ENCODE data around the gene MISP3.

MISP3 gene

GRCh38 chr19:14116918-14117578 is 44.5 kb downstream of the MISP3 start:
- H3K79me2 ChIP-seq (ENCODE audit: insufficient read depth, low read length) = no peaks in the 10 kb centered on the region

DNA sequence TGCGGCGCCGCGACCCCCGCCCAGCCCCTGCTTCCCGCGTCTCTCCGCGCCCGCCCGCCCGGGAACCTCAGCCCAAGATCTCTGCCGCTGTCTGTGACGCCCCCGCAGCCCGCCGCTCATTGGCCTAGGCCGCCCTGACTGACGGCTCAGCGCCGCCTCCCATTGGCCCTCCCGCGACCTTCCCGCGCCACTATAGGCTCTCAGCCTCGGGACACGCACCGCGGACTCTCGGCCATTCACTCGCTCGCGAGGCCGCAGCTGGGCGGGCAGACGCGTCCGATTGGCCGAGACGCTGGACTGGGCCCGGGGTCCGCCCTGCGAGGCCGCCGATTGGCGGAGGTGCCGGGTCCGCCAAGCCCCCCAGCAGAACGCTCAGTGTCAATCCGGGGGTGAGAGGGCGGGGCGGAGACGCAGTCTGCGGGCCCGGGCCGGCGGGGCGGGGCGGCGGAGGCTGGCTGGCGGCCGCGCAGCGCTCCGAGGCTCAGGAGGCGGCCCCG is 45.1 kb downstream of the MISP3 start, which contains the start of gene PRKACA:
PRKACA (minus strand) TSS at position 95 of the 497 bp plus-strand sequence. CDS start 215 bp downstream, outside the sequence.
- Histone ChIP-seq H3K27ac (ENCODE audit: low read depth, low read length, poor library complexity, severe bottlenecking) (peak within 1 kb of the TSS; percentile 63), H3K36me3 (ENCODE audit: insufficient read depth, low read length) (peaks cover 3% of the 10 kb centered on the region; the same call in 1 of the 2 replicates), H3K9me2 (ENCODE audit: low read depth, low read length) (no peaks in the 10 kb centered on the region), H3K4me1 (ENCODE audit: insufficient read depth, low read length, severe bottlenecking) (peaks cover 48% of the 10 kb centered on the region), H3K4me2 (ENCODE audit: low read length) (peak within 1 kb of the TSS; percentile 96), H3K9ac (ENCODE audit: low read length) (peak within 1 kb of the TSS; percentile 80), H4K20me1 (ENCODE audit: insufficient read depth, low read length) (no peaks in the 10 kb centered on the region), H2AFZ (ENCODE audit: low read length) (no peak within 1 kb of the TSS), H3K79me2 (ENCODE audit: insufficient read depth, low read length) (no peaks in the 10 kb centered on the region), H3F3A (ENCODE audit: insufficient read depth, low read length) (0 out of 2 replicates have a peak, but pooled peaks cover 4% of the 10 kb centered on the region), H3K27me3 (ENCODE audit: insufficient read depth, low read length) (no peaks in the 10 kb centered on the region), H3K4me3 (ENCODE audit: low read depth, low read length, poor library complexity, severe bottlenecking) (peak within 1 kb of the TSS; percentile 88), H3K9me3 (ENCODE audit: low read length) (no peaks in the 10 kb centered on the region)
- TF ChIP-seq, protein P1, sequence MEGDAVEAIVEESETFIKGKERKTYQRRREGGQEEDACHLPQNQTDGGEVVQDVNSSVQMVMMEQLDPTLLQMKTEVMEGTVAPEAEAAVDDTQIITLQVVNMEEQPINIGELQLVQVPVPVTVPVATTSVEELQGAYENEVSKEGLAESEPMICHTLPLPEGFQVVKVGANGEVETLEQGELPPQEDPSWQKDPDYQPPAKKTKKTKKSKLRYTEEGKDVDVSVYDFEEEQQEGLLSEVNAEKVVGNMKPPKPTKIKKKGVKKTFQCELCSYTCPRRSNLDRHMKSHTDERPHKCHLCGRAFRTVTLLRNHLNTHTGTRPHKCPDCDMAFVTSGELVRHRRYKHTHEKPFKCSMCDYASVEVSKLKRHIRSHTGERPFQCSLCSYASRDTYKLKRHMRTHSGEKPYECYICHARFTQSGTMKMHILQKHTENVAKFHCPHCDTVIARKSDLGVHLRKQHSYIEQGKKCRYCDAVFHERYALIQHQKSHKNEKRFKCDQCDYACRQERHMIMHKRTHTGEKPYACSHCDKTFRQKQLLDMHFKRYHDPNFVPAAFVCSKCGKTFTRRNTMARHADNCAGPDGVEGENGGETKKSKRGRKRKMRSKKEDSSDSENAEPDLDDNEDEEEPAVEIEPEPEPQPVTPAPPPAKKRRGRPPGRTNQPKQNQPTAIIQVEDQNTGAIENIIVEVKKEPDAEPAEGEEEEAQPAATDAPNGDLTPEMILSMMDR (IDR thresholded peaks at IDR 0.05; ENCODE audit: low read length) = no peak
- no peak for TF ChIP-seq EZH2 (IDR thresholded peaks at IDR 0.05; ENCODE audit: borderline replicate concordance, low read length)

More at GRCh38 chr19:14116918-14117578, 44.5 kb downstream of the MISP3 start:
- Histone ChIP-seq H3K9me3 (ENCODE audit: low read length) (no peaks in the 10 kb centered on the region), H3K36me3 (ENCODE audit: insufficient read depth, low read length) (no peaks in the 10 kb centered on the region), H3K4me3 (ENCODE audit: low read depth, low read length, poor library complexity, severe bottlenecking) (peak overlapping the region; percentile 88), H3K9me2 (ENCODE audit: low read depth, low read length) (no peaks in the 10 kb centered on the region), H3K27ac (ENCODE audit: low read depth, low read length, poor library complexity, severe bottlenecking) (no peak overlapping the region), H3K9ac (ENCODE audit: low read length) (peak overlapping the region; percentile 80), H3K4me1 (ENCODE audit: insufficient read depth, low read length, severe bottlenecking) (peaks cover 51% of the 10 kb centered on the region), H3F3A (ENCODE audit: insufficient read depth, low read length) (0 out of 2 replicates have a peak, but pooled peaks cover 4% of the 10 kb centered on the region), H3K4me2 (ENCODE audit: low read length) (peak overlapping the region; percentile 96), H2AFZ (ENCODE audit: low read length) (no peak overlapping the region), H4K20me1 (ENCODE audit: insufficient read depth, low read length) (no peaks in the 10 kb centered on the region), H3K27me3 (ENCODE audit: insufficient read depth, low read length) (no peaks in the 10 kb centered on the region)
- no peak for TF ChIP-seq EZH2 (IDR thresholded peaks at IDR 0.05; ENCODE audit: borderline replicate concordance, low read length)
- TF ChIP-seq, protein P1 (IDR thresholded peaks at IDR 0.05; ENCODE audit: low read length) = no peak

DNA sequence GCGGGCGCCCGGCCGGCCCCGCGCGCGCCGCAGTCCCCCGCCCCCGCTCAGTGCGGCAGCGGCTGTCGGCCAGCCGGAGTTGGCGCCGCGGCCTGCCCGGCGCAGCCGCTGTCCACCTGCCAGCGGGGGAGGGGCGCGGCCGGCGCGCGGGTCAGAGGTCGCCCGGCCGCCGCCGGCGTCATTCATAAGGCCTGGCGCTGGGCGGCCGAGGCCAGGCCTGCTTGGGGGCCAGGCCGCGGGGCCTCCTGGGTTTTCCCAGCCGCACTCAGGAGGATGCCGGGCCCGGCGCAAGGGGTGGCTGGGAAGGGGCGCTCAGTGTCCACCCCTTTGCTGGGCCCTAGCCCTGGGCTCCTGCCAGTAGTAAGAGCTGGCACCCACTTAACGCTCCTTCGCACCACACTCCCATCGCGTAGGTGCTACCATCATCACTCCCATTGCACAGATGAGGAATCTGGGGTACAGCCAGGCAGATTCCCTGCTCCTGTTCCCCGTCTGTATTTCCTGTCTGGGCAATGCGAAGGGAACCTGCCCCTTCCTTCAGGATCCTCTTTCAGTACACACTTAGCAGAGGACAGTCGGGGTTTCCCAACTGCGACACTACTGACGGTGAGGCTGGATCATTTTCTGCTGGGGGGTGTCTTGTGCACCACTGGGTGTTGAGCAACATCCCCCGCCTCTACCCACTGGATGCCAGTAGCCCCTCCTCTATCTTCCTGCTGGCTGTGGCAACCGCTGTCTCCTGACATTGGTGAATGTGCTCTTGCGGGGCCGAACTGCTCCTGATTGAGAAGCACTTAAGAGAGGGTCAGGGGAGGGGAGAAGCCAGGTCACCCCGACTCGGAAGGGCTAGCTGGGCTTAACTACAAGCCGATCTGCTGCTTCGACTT is 45.8 kb downstream of the MISP3 start:
- no peak overlapping the region for H2AFZ ChIP-seq (ENCODE audit: low read length)
- peak overlapping the region; percentile 63 for H3K27ac ChIP-seq (ENCODE audit: low read depth, low read length, poor library complexity, severe bottlenecking)

More for the DNA sequence above, 45.8 kb downstream of the MISP3 start:
- Histone ChIP-seq H4K20me1 (ENCODE audit: insufficient read depth, low read length) (no peaks in the 10 kb centered on the region), H3K9me3 (ENCODE audit: low read length) (no peaks in the 10 kb centered on the region), H3K4me1 (ENCODE audit: insufficient read depth, low read length, severe bottlenecking) (peaks cover 41% of the 10 kb centered on the region), H3K9ac (ENCODE audit: low read length) (peak overlapping the region; percentile 75), H3K79me2 (ENCODE audit: insufficient read depth, low read length) (no peaks in the 10 kb centered on the region), H3K36me3 (ENCODE audit: insufficient read depth, low read length) (peaks cover 6% of the 10 kb centered on the region; the same call in 1 of the 2 replicates), H3F3A (ENCODE audit: insufficient read depth, low read length) (0 out of 2 replicates have a peak, but pooled peaks cover 4% of the 10 kb centered on the region), H3K9me2 (ENCODE audit: low read depth, low read length) (no peaks in the 10 kb centered on the region), H3K27me3 (ENCODE audit: insufficient read depth, low read length) (no peaks in the 10 kb centered on the region), H3K4me3 (ENCODE audit: low read depth, low read length, poor library complexity, severe bottlenecking) (peak overlapping the region; percentile 69), H3K4me2 (ENCODE audit: low read length) (peak overlapping the region; percentile 92)
- TF ChIP-seq EZH2 (IDR thresholded peaks at IDR 0.05; ENCODE audit: borderline replicate concordance, low read length) = no peak
- TF ChIP-seq, protein P1 (IDR thresholded peaks at IDR 0.05; ENCODE audit: low read length) = no peak

Measured in OCI-LY1 (cell line).